Activated CD4-positive, alpha-beta memory T cell treated with anti-CD3 and anti-CD28 coated beads for 36 hours (primary cell): ENCODE data around the gene WNT6. TPM values are rescaled to one million over a fixed set of nuclear protein-coding genes. Genes with fewer than 3 reads are reported as not detected.

Experiments
- CTCF ChIA-PET: fragments of 350-600 bp; sonication (Branson Sonifier 250); formaldehyde crosslinking; loops from one replicate; lab custom pipeline; 2021; ENCODE audit warnings: antibody characterized with exemption, inconsistent platforms; lab: Charles Lee
- POLR2A ChIA-PET: fragments of 350-600 bp; sonication (Branson Sonifier 250); formaldehyde crosslinking; loops from one replicate; lab custom pipeline; 2021; ENCODE audit warnings: antibody characterized with exemption; lab: Charles Lee
- DNase-seq: peaks from one replicate; pipeline ENCODE4 v3.0.0-alpha.2; 2020
- H3K27ac Mint-ChIP-seq: one replicate; pipeline ENCODE4 v1.8.0; 2021; ENCODE audit warnings: mixed read lengths
- H3K27me3 Mint-ChIP-seq: one replicate; pipeline ENCODE4 v1.8.0; 2021; ENCODE audit warnings: mixed read lengths
- H3K36me3 Mint-ChIP-seq: one replicate; pipeline ENCODE4 v1.8.0; 2021; ENCODE audit warnings: mixed read lengths
- H3K4me1 Mint-ChIP-seq: one replicate; pipeline ENCODE4 v1.8.0; 2021; ENCODE audit warnings: low read depth, mixed read lengths
- H3K4me3 Mint-ChIP-seq: one replicate; pipeline ENCODE4 v1.8.0; 2021; ENCODE audit warnings: mild to moderate bottlenecking, mixed read lengths
- H3K9me3 Mint-ChIP-seq: one replicate; pipeline ENCODE4 v1.8.0; 2021; ENCODE audit warnings: mixed read lengths
- intact Hi-C: fragments of 100-400 bp; cut with micrococcal nuclease; formaldehyde crosslinking; loops from one replicate; pipeline ENCODE4 v1.15.1; 2023
- total RNA-seq, 2 experiments: library from RNA; stranded (reverse); gene quantifications; one replicate each; pipeline ENCODE4 v1.2.3, GENCODE V29; 2021

WNT6 gene
- total RNA-seq, 2 experiments from 2014 or later, result 0.31 to 0.40 TPM

DNA sequence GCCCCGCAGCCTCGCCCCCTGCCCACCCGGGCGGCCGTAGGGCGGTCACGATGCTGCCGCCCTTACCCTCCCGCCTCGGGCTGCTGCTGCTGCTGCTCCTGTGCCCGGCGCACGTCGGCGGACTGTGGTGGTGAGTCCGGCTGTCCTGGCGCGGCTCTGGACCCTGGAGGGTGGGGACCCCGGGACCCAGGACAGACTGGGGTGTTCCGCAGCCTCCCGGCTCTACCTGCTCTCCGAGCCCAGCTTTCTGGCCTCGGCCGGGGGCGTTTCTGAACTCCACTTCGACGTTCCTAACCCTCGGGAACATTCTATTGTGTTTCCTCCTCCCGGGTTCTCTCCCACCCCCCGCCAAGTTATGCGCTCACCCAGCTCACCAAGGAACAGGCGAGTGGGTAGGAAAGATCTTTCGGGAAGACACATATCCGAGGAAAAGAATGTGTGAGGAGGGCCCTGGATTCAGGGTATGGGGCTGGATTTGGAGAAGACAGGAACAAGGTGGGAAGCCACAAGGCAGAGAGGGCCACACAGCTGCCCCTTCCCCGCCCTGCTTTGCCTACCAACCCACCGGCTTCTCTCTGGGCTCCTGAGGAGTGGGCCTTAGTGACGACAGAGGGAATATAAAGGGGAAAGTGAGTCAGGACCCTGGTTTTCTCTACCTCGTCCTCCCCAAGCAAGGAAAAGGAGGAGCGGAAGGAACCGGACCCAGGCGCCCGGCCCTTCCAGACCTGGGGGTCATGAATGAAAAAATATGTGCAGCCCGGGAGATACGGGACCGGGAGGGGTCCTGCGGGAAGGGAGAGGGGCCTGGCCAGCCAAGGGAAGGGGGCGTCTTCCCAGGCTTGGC lies 605 bp downstream of the WNT6 start:
- DNase-seq, result peak; percentile 8
- H3K9me3 Mint-ChIP-seq, result no peaks in the 10 kb centered on the region
- H3K4me1 Mint-ChIP-seq, result peaks cover 15% of the 10 kb centered on the region
- H3K36me3 Mint-ChIP-seq, result no peaks in the 10 kb centered on the region
- intact Hi-C loops, result loop anchor here (2.0 kb wide), 1 partner anchor 15 kb away; no protein-coding TSS in a partner anchor
- peak overlapping the region; percentile 22 for H3K4me3 Mint-ChIP-seq
- POLR2A ChIA-PET, result no interaction called here
- H3K27me3 Mint-ChIP-seq, result peaks cover 71% of the 10 kb centered on the region
- H3K27ac Mint-ChIP-seq, result no peak overlapping the region
- CTCF ChIA-PET, result interaction anchor here (1.1 to 5.2 kb wide), 5 partner anchors 12 to 120 kb away, joined by 5 to 39 read pairs (median 6); no protein-coding TSS in a partner anchor

DNA sequence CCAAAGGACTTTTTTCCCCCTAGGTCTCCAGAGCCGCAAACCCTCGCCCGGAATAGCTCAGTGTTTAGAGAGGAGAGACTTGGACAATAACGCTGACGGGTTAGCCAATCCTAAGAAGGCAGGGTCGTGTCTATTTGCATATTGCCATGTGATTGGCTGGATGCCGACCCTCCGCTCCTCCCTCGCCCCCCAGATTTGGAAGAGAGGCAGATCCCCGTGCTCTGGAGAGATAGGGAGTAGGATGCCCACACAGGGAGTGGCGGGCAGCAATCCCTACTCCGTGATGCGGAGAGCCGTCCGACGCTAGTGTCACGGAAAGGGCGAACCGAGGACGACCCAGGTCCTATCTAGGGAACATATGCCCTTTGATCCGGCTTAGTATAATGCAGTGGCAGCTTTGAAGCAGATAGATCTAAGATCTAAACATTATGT lies 1.4 kb downstream of the WNT6 start:
- Mint-ChIP-seq H3K27ac (no peak overlapping the region), H3K4me1 (peaks cover 15% of the 10 kb centered on the region), H3K36me3 (no peaks in the 10 kb centered on the region), H3K27me3 (peaks cover 67% of the 10 kb centered on the region), H3K9me3 (no peaks in the 10 kb centered on the region), H3K4me3 (no peak overlapping the region)
- CTCF ChIA-PET, result interaction anchor here (0.9 to 5.2 kb wide), 4 partner anchors 11 to 119 kb away, joined by 4 to 39 read pairs (median 6); no protein-coding TSS in a partner anchor
- POLR2A ChIA-PET, result no interaction called here
- intact Hi-C loops, result loop anchor here (2.0 kb wide), 1 partner anchor 14 kb away; no protein-coding TSS in a partner anchor
- peak; percentile 7 for DNase-seq

- POLR2A ChIA-PET, result no interaction called here
- CTCF ChIA-PET, result interaction anchor here (0.8 to 5.2 kb wide), 5 partner anchors 10 to 36 kb away, joined by 3 to 39 read pairs (median 6); no protein-coding TSS in a partner anchor
- Mint-ChIP-seq H3K9me3 (no peaks in the 10 kb centered on the region), H3K36me3 (no peaks in the 10 kb centered on the region), H3K27ac (no peak overlapping the region), H3K4me1 (peaks cover 15% of the 10 kb centered on the region), H3K27me3 (peaks cover 67% of the 10 kb centered on the region), H3K4me3 (no peak overlapping the region)
- DNase-seq, result peak; percentile 7
- intact Hi-C loops, result loop anchor here (2.0 kb wide), 1 partner anchor 13 kb away; no protein-coding TSS in a partner anchor
These were observed 2.2 kb downstream of the WNT6 start for GRCh38 chr2:218861645-218862318.

- H3K27me3 Mint-ChIP-seq, result peaks cover 57% of the 10 kb centered on the region
- no peaks in the 10 kb centered on the region for H3K9me3 Mint-ChIP-seq
- H3K36me3 Mint-ChIP-seq, result no peaks in the 10 kb centered on the region
- no peak overlapping the region for H3K27ac Mint-ChIP-seq
- intact Hi-C loops, result no loop called here
- POLR2A ChIA-PET, result no interaction called here
- DNase-seq, result no peak
- CTCF ChIA-PET, result interaction anchor here (0.6 to 2.8 kb wide), 6 partner anchors 9 to 142 kb away, joined by 3 to 15 read pairs (median 3); no protein-coding TSS in a partner anchor
- H3K4me1 Mint-ChIP-seq, result peaks cover 15% of the 10 kb centered on the region
- no peak overlapping the region for H3K4me3 Mint-ChIP-seq
These were observed 3.5 kb downstream of the WNT6 start for GRCh38 chr2:218863021-218863520.

- POLR2A ChIA-PET, result no interaction called here
- CTCF ChIA-PET, result interaction anchor here (0.6 to 1.3 kb wide), 2 partner anchors 10 to 11 kb away, joined by 4 read pairs; no protein-coding TSS in a partner anchor
- Mint-ChIP-seq H3K9me3 (no peaks in the 10 kb centered on the region), H3K4me1 (peaks cover 7% of the 10 kb centered on the region), H3K27ac (no peak overlapping the region), H3K36me3 (no peaks in the 10 kb centered on the region), H3K4me3 (no peak overlapping the region), H3K27me3 (peaks cover 49% of the 10 kb centered on the region)
- no peak for DNase-seq
- intact Hi-C loops, result no loop called here
These were observed 5.8 kb downstream of the WNT6 start for GRCh38 chr2:218865396-218865795.

DNA sequence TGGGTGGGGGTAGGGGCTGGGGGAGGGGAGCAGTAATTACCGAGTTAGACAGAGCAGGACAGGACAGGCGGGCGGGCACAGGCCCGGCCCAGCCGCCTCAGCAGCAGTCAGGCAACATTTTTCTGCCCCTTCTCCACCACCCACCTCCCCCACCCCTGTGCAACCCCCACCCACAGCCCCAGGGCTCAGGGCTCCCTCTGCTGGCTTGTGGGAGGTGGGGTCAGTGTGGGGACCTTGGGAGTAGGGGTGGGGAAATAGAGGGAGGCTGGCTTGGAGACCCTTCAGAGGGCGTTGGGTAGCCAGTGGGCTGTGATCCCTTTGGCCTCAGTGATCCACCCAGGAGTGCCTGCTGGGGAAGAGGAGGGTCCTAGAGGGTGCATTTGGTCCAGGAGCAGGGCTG lies 6.4 kb downstream of the WNT6 start:
- peaks cover 6% of the 10 kb centered on the region for H3K4me1 Mint-ChIP-seq
- H3K9me3 Mint-ChIP-seq, result no peaks in the 10 kb centered on the region
- no peak for DNase-seq
- intact Hi-C loops, result no loop called here
- ChIA-PET CTCF (interaction anchor here (1.1 kb wide), 1 partner anchor 11 kb away, joined by 3 read pairs; no protein-coding TSS in a partner anchor), POLR2A (no interaction called here)
- H3K27me3 Mint-ChIP-seq, result peaks cover 49% of the 10 kb centered on the region
- H3K36me3 Mint-ChIP-seq, result no peaks in the 10 kb centered on the region
- no peak overlapping the region for H3K27ac Mint-ChIP-seq
- no peak overlapping the region for H3K4me3 Mint-ChIP-seq

GRCh38 chr2:218867900-218868299 lies 8.3 kb downstream of the WNT6 start:
- ChIA-PET CTCF (interaction anchor here (22.6 kb wide), 1 partner anchor 27 kb away, joined by 1400 read pairs; no protein-coding TSS in a partner anchor), POLR2A (no interaction called here)
- intact Hi-C loops, result no loop called here
- Mint-ChIP-seq H3K4me3 (no peak overlapping the region), H3K4me1 (peaks cover 13% of the 10 kb centered on the region), H3K9me3 (no peaks in the 10 kb centered on the region), H3K27me3 (peaks cover 51% of the 10 kb centered on the region), H3K27ac (no peak overlapping the region), H3K36me3 (no peaks in the 10 kb centered on the region)
- DNase-seq, result no peak

- Mint-ChIP-seq H3K4me1 (peaks cover 17% of the 10 kb centered on the region), H3K27ac (no peak overlapping the region), H3K27me3 (peaks cover 51% of the 10 kb centered on the region), H3K9me3 (no peaks in the 10 kb centered on the region), H3K4me3 (no peak overlapping the region), H3K36me3 (no peaks in the 10 kb centered on the region)
- no peak for DNase-seq
- POLR2A ChIA-PET, result no interaction called here
- intact Hi-C loops, result no loop called here
- CTCF ChIA-PET, result interaction anchor here (0.5 to 22.6 kb wide), 4 partner anchors 11 to 67 kb away, joined by 3 to 1400 read pairs (median 4); partner anchors contain the start of gene WNT10A
These were observed 9.5 kb downstream of the WNT6 start for GRCh38 chr2:218869064-218869463.

GRCh38 chr2:218870984-218871344 lies 11.4 kb downstream of the WNT6 start:
- no peaks in the 10 kb centered on the region for H3K9me3 Mint-ChIP-seq
- H3K4me1 Mint-ChIP-seq, result peaks cover 17% of the 10 kb centered on the region
- intact Hi-C loops, result no loop called here
- ChIA-PET CTCF (interaction anchor here (1.1 to 22.6 kb wide), 5 partner anchors 10 to 111 kb away, joined by 3 to 1400 read pairs (median 6); no protein-coding TSS in a partner anchor), POLR2A (no interaction called here)
- H3K27ac Mint-ChIP-seq, result no peak overlapping the region
- peak overlapping the region; percentile 28 for H3K4me3 Mint-ChIP-seq
- no peak for DNase-seq
- no peaks in the 10 kb centered on the region for H3K36me3 Mint-ChIP-seq
- peaks cover 53% of the 10 kb centered on the region for H3K27me3 Mint-ChIP-seq

- H3K9me3 Mint-ChIP-seq, result no peaks in the 10 kb centered on the region
- POLR2A ChIA-PET, result interaction anchor here (14.2 kb wide), 1 partner anchor 24 kb away, joined by 215 read pairs; no protein-coding TSS in a partner anchor
- intact Hi-C loops, result no loop called here
These were observed 12.0 kb downstream of the WNT6 start for GRCh38 chr2:218871345-218872302.

More at GRCh38 chr2:218871345-218872302, 12.0 kb downstream of the WNT6 start:
- Mint-ChIP-seq H3K4me3 (peak overlapping the region; percentile 57), H3K4me1 (peaks cover 19% of the 10 kb centered on the region), H3K27me3 (peaks cover 50% of the 10 kb centered on the region), H3K27ac (no peak overlapping the region), H3K36me3 (no peaks in the 10 kb centered on the region)
- DNase-seq, result peak; percentile 46
- CTCF ChIA-PET, result interaction anchor here (0.9 to 22.6 kb wide), 7 partner anchors 8 to 108 kb away, joined by 3 to 1400 read pairs (median 4); no protein-coding TSS in a partner anchor
